K562 (cell line): ENCODE measurements around the gene ZSCAN2. TPM values are rescaled to one million over a fixed set of nuclear protein-coding genes. Genes with fewer than 3 reads are reported as not detected.

Experiments
- FOXK2 ChIP-seq, 2 experiments: fragments of 450-650 bp; IDR thresholded peaks in 1 of 2; conservative IDR thresholded peaks in 1 of 2; 2 replicates each; pipeline ENCODE4 v1.6.1; 2016; ENCODE audit warnings: low read depth in 2 of 2, mild to moderate bottlenecking in 1 of 2
- HDAC8 ChIP-seq: fragments of 450-650 bp; IDR thresholded peaks from 2 replicates; pipeline ENCODE4 v1.6.1; 2016; ENCODE audit warnings: mild to moderate bottlenecking, missing genetic modification characterization, moderate library complexity, missing compliant biosample characterization
- MAFF ChIP-seq: IDR thresholded peaks from 2 replicates; pipeline ENCODE4 v1.6.1; 2012; ENCODE audit warnings: low read length, improper control_type of control experiment
- NEUROD1 ChIP-seq: fragments of 150-350 bp; IDR thresholded peaks from 2 replicates; pipeline ENCODE4 v1.6.1; 2014; ENCODE audit warnings: borderline replicate concordance, low read length, low read depth; ENCODE audit not compliant: partially characterized antibody
- RAD21 ChIP-seq, 2 experiments: fragments of 250-450 bp in 1 of 2; fragments of 450-650 bp in 1 of 2; sonication (Bioruptor Pico) in 1 of 2; formaldehyde crosslinking in 1 of 2; IDR thresholded peaks in 1 of 2; conservative IDR thresholded peaks in 1 of 2; 2 replicates each; pipeline versions ENCODE4 v1.4.0 to v1.8.0; 2020 to 2022; ENCODE audit warnings: mild to moderate bottlenecking in 2 of 2, moderate library complexity in 1 of 2
- TAF1 ChIP-seq: IDR thresholded peaks from 2 replicates; pipeline ENCODE4 v1.6.1; 2011; ENCODE audit warnings: mild to moderate bottlenecking, low read length, moderate library complexity; ENCODE audit not compliant: insufficient read depth, control insufficient read depth, severe bottlenecking; ENCODE audit errors: extremely low read depth
- polyA plus RNA-seq, 8 experiments: library from polyadenylated mRNA; depleted of rRNA in 4 of 8; stranded (reverse) in 5 of 8; unstranded in 3 of 8; fragments of >200 nt; fragmentation: Nextera tagmentation in 2 of 8; fragmentation: Illumina TruSeq in 1 of 8; extraction: Ambion mirVana in 2 of 8; extraction: Trizol in 1 of 8; gene quantifications; 2 replicates each; pipeline versions ENCODE4 v1.2.1 to v1.2.3, GENCODE V29; 2011 to 2014; ENCODE audit warnings: inconsistent platforms in 1 of 8, missing spikeins in 1 of 8
- total RNA-seq, 7 experiments: library from RNA; depleted of rRNA in 6 of 7; stranded (reverse); fragments of >200 nt in 6 of 7; fragmentation: Illumina TruSeq in 2 of 7; extraction: Trizol in 2 of 7; gene quantifications; 2 replicates each; pipeline versions ENCODE4 v1.2.1 to v1.2.3, GENCODE V29; 2011 to 2021; ENCODE audit warnings: low replicate concordance in 1 of 7
- TF ChIP-seq, protein P1 (sequence below): fragments of 450-650 bp; IDR thresholded peaks from 2 replicates; pipeline ENCODE4 v1.6.1; 2016; ENCODE audit warnings: mild to moderate bottlenecking, moderate library complexity
- TF ChIP-seq, protein P2 (sequence below), 3 experiments: IDR thresholded peaks in 2 of 3; conservative IDR thresholded peaks in 1 of 3; 2 replicates each; pipeline ENCODE4 v1.5.1; 2011 to 2012; ENCODE audit warnings: low read length in 3 of 3, mild to moderate bottlenecking in 3 of 3, control low read depth in 2 of 3, improper control_type of control experiment in 1 of 3, inconsistent platforms in 1 of 3, low read depth in 1 of 3, mixed read lengths in 1 of 3, moderate library complexity in 1 of 3; ENCODE audit not compliant: insufficient read depth in 2 of 3
- TF ChIP-seq, protein P3 (sequence below): fragments of 250-450 bp; sonication (Bioruptor Pico); IDR thresholded peaks from 2 replicates; pipeline ENCODE4 v1.9.0; 2021; ENCODE audit warnings: mild to moderate bottlenecking
- TF ChIP-seq, protein P4 (sequence below): sonication (generic); formaldehyde crosslinking; IDR thresholded peaks from 2 replicates; pipeline ENCODE4 v1.8.0; 2022; ENCODE audit warnings: mild to moderate bottlenecking, low read depth, missing genetic modification reagents
- TF ChIP-seq, protein P5 (sequence below): fragments of 450-650 bp; formaldehyde crosslinking; IDR thresholded peaks from 2 replicates; pipeline ENCODE4 v1.4.0; 2022; ENCODE audit warnings: mild to moderate bottlenecking, moderate library complexity

The ZSCAN2 gene
- total and polyA plus RNA-seq, 9 of the 15 experiments (the other 6 are each of a cell fraction or from before 2014, with no cell fraction given) = 1.7 to 14.2 (median 6.6) TPM

DNA sequence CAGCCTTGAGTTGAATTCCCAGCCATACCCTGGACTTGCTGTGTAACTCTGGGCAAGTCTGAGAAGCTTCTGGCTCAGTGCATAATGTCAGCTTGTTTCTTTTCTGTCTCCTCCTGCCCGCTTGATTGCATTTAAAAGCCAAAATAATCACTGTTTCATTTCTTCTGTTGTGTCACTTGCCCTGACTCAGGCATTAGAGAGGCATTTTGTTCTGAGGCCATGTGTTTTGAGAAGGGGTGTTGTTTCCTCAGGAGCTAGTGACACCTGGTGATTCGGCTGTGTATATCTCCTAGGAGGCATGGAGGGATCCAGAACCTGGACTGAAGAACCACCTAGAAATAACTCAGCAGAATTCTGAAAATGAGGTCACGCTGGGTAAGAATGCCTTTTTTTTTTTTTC lies 37.3 kb downstream of the ZSCAN2 start (continued):
- TF ChIP-seq, protein P1, sequence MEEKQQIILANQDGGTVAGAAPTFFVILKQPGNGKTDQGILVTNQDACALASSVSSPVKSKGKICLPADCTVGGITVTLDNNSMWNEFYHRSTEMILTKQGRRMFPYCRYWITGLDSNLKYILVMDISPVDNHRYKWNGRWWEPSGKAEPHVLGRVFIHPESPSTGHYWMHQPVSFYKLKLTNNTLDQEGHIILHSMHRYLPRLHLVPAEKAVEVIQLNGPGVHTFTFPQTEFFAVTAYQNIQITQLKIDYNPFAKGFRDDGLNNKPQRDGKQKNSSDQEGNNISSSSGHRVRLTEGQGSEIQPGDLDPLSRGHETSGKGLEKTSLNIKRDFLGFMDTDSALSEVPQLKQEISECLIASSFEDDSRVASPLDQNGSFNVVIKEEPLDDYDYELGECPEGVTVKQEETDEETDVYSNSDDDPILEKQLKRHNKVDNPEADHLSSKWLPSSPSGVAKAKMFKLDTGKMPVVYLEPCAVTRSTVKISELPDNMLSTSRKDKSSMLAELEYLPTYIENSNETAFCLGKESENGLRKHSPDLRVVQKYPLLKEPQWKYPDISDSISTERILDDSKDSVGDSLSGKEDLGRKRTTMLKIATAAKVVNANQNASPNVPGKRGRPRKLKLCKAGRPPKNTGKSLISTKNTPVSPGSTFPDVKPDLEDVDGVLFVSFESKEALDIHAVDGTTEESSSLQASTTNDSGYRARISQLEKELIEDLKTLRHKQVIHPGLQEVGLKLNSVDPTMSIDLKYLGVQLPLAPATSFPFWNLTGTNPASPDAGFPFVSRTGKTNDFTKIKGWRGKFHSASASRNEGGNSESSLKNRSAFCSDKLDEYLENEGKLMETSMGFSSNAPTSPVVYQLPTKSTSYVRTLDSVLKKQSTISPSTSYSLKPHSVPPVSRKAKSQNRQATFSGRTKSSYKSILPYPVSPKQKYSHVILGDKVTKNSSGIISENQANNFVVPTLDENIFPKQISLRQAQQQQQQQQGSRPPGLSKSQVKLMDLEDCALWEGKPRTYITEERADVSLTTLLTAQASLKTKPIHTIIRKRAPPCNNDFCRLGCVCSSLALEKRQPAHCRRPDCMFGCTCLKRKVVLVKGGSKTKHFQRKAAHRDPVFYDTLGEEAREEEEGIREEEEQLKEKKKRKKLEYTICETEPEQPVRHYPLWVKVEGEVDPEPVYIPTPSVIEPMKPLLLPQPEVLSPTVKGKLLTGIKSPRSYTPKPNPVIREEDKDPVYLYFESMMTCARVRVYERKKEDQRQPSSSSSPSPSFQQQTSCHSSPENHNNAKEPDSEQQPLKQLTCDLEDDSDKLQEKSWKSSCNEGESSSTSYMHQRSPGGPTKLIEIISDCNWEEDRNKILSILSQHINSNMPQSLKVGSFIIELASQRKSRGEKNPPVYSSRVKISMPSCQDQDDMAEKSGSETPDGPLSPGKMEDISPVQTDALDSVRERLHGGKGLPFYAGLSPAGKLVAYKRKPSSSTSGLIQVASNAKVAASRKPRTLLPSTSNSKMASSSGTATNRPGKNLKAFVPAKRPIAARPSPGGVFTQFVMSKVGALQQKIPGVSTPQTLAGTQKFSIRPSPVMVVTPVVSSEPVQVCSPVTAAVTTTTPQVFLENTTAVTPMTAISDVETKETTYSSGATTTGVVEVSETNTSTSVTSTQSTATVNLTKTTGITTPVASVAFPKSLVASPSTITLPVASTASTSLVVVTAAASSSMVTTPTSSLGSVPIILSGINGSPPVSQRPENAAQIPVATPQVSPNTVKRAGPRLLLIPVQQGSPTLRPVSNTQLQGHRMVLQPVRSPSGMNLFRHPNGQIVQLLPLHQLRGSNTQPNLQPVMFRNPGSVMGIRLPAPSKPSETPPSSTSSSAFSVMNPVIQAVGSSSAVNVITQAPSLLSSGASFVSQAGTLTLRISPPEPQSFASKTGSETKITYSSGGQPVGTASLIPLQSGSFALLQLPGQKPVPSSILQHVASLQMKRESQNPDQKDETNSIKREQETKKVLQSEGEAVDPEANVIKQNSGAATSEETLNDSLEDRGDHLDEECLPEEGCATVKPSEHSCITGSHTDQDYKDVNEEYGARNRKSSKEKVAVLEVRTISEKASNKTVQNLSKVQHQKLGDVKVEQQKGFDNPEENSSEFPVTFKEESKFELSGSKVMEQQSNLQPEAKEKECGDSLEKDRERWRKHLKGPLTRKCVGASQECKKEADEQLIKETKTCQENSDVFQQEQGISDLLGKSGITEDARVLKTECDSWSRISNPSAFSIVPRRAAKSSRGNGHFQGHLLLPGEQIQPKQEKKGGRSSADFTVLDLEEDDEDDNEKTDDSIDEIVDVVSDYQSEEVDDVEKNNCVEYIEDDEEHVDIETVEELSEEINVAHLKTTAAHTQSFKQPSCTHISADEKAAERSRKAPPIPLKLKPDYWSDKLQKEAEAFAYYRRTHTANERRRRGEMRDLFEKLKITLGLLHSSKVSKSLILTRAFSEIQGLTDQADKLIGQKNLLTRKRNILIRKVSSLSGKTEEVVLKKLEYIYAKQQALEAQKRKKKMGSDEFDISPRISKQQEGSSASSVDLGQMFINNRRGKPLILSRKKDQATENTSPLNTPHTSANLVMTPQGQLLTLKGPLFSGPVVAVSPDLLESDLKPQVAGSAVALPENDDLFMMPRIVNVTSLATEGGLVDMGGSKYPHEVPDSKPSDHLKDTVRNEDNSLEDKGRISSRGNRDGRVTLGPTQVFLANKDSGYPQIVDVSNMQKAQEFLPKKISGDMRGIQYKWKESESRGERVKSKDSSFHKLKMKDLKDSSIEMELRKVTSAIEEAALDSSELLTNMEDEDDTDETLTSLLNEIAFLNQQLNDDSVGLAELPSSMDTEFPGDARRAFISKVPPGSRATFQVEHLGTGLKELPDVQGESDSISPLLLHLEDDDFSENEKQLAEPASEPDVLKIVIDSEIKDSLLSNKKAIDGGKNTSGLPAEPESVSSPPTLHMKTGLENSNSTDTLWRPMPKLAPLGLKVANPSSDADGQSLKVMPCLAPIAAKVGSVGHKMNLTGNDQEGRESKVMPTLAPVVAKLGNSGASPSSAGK = no peak
- TF ChIP-seq, protein P2, sequence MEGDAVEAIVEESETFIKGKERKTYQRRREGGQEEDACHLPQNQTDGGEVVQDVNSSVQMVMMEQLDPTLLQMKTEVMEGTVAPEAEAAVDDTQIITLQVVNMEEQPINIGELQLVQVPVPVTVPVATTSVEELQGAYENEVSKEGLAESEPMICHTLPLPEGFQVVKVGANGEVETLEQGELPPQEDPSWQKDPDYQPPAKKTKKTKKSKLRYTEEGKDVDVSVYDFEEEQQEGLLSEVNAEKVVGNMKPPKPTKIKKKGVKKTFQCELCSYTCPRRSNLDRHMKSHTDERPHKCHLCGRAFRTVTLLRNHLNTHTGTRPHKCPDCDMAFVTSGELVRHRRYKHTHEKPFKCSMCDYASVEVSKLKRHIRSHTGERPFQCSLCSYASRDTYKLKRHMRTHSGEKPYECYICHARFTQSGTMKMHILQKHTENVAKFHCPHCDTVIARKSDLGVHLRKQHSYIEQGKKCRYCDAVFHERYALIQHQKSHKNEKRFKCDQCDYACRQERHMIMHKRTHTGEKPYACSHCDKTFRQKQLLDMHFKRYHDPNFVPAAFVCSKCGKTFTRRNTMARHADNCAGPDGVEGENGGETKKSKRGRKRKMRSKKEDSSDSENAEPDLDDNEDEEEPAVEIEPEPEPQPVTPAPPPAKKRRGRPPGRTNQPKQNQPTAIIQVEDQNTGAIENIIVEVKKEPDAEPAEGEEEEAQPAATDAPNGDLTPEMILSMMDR (IDR thresholded peaks at IDR 0.05 in 2 of 3, conservative IDR thresholded peaks at IDR 0.05 in 1 of 3; ENCODE audit: insufficient read depth in 2 of 3, low read depth in 1 of 3, low read length in 3 of 3) = peak; percentile 44 to 65 (median 50); a peak in 5 of 6 replicates
- TF ChIP-seq NEUROD1 = no peak
- TF ChIP-seq, protein P3, sequence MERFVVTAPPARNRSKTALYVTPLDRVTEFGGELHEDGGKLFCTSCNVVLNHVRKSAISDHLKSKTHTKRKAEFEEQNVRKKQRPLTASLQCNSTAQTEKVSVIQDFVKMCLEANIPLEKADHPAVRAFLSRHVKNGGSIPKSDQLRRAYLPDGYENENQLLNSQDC = no peak
- TF ChIP-seq, protein P4, sequence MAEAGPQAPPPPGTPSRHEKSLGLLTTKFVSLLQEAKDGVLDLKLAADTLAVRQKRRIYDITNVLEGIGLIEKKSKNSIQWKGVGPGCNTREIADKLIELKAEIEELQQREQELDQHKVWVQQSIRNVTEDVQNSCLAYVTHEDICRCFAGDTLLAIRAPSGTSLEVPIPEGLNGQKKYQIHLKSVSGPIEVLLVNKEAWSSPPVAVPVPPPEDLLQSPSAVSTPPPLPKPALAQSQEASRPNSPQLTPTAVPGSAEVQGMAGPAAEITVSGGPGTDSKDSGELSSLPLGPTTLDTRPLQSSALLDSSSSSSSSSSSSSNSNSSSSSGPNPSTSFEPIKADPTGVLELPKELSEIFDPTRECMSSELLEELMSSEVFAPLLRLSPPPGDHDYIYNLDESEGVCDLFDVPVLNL (CRISPR knock-in tag) = no peak
- TF ChIP-seq, protein P5, sequence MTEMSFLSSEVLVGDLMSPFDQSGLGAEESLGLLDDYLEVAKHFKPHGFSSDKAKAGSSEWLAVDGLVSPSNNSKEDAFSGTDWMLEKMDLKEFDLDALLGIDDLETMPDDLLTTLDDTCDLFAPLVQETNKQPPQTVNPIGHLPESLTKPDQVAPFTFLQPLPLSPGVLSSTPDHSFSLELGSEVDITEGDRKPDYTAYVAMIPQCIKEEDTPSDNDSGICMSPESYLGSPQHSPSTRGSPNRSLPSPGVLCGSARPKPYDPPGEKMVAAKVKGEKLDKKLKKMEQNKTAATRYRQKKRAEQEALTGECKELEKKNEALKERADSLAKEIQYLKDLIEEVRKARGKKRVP (CRISPR knock-in tag) = no peak
- TF ChIP-seq RAD21 (CRISPR knock-in tag; conservative IDR thresholded peaks at IDR 0.05 in 1 of 2, IDR thresholded peaks at IDR 0.05 in 1 of 2) = peak; percentile 11 to 62; a peak in 2 of 4 replicates
- no peak for TF ChIP-seq TAF1
- peak in 1 of 2 experiments; percentile 52; a peak in 1 of 4 replicates for TF ChIP-seq FOXK2 (conservative IDR thresholded peaks at IDR 0.05 in 1 of 2, IDR thresholded peaks at IDR 0.05 in 1 of 2; ENCODE audit: low read depth in 2 of 2)
- TF ChIP-seq HDAC8 (tag) = no peak
- TF ChIP-seq MAFF = no peak
